GM21717 (cell line): ENCODE measurements around the gene ACSS3.
"Not testable (repeated sequence)": the region's sequence is repeated elsewhere in the genome, so short reads cannot be mapped to it uniquely, and the experiment has no call there.

Source experiments
- ATAC-seq: cut with Tn5 transposase; IDR thresholded peaks from one replicate; pipeline ENCODE4 v1.9.1; 2021; ENCODE audit warnings: mild to moderate bottlenecking, moderate library complexity; ENCODE audit not compliant: unreplicated experiment

The ACSS3 gene

GRCh38 chr12:81089412-81089811, 11.5 kb downstream of the ACSS3 start:
- no peak for ATAC-seq

GRCh38 chr12:81092053-81092452, 14.2 kb downstream of the ACSS3 start:
- no peak for ATAC-seq

DNA sequence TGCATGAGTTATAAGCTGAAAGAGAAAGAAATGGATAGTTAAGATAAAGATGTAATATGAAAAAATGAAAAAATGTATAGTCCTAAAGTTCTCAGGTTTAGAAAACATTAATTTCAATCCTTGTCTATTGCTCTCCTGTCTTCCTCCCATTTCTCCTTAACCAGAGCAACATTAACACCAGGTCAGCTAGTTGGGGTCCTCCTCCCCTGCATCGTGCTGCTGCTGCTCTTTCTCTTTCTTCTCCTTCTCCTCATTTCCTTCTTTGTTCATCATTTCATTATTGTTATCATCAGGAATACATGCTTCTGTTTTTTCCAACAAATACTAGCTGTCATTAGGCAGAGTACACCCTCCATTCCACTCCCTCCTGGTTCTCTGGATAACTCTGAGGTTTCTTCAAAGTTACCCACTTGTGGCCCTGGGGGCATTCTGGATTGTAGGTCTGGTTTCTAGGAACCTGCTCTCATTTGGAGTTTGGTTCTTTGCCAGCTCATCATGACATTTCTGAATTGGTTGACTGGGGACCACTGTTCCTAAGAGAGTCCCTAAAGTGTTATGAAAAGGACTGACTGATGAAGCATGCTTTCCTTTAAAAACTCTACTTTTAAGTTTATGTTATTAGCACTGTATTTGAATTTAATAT, 17.0 kb downstream of the ACSS3 start:
- ATAC-seq = no peak

DNA sequence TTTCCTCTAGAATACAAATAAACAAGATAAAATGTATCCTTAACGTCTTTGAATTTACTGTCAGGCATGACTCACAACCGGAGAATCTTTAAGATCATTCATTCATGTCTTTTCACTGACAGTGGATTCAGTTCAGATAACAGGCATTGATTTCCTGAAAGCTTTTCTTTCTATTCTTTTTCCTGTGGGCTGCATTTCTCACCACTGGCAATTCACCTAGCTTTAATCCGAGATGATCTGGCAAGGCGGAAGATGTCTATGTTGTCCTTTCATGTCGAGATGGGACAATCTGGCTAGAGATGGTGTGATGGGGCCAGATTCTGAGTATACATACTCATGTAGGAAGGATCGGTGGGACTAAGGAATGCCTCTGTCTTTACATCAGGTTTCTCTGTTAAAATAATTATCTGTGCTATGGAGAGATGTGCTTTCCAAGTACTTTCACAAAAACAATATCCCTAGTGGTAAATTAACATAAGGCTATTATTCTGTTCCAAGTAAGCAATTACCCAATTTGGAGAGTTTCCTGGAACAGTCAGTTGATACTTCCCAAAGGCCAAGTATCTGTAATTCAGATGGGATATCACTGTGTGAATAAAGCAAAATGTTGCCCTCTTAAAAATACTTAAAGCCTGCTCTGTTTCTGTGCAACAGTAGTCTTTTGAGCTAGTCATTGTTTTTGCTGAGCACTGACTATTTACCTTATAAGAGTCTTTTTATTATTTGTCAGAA, 17.8 kb downstream of the ACSS3 start:
- ATAC-seq = no peak

- no peak for ATAC-seq
Observed at GRCh38 chr12:81105687-81106086, 27.8 kb downstream of the ACSS3 start.

DNA sequence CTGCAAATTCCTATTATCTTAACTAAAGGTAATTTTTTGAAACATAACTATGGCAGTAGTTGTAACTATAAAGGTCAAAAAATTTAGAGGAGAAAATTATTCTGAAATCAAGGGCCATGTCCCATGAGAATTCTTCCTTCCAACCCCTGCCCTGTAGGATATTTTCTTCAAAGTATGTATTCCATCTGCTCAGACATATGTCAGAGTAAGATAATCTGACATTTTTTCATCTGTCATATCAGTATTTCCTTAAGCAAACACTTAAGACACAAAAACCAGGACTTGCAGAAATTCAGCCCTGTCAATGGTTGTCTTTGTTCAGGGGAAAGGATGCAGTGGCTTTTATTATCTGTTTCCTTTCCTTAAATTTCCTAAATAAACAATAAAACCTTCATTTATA, 36.3 kb downstream of the ACSS3 start:
- no peak for ATAC-seq

- ATAC-seq = not testable (repeated sequence)
Observed at GRCh38 chr12:81119069-81119468, 41.2 kb downstream of the ACSS3 start.

DNA sequence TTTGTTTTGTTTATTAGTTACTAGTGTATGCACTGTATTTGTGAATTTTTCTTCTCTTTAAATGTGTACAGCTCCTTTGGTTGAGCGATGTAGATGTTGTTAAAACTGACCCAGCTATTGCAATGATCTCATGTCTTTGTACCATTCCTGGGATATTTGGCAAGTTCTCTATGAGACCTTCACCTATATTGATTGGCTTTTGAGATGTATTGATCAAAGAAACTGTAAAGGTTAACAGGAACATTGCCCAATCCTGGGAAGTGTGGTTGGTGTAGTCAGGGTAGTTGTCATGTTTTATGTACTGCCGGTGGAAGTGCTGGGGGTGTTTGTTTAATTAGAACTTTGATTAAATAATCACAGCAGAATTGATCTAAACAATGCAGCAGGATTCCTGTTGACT, 43.1 kb downstream of the ACSS3 start:
- ATAC-seq = no peak

- no peak for ATAC-seq
Observed at GRCh38 chr12:81123611-81124010, 45.7 kb downstream of the ACSS3 start.

GRCh38 chr12:81125691-81126090, 47.8 kb downstream of the ACSS3 start:
- ATAC-seq = no peak

- ATAC-seq = peak; percentile 94
Observed at GRCh38 chr12:81128930-81129554, 51.2 kb downstream of the ACSS3 start.

- no peak for ATAC-seq
Observed at GRCh38 chr12:81136519-81136918, 58.6 kb downstream of the ACSS3 start.

DNA sequence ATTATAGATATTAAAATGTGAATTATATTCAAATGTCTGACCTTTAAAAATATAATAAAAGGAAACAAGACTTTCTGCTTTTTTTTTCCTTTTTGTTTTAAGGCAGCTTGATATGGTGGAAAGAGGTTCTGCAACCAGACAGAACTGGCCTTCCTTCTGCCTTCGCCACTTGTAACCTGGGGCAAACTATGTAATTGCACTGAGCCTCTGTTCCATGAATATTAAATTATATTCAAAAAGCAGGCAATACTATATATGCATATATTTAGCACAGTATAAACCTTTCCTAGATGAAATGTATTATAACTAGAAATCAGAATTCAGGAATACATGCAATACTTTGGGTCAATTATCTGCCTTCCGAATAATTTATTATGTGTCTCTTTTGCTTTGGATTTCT, 59.9 kb downstream of the ACSS3 start:
- ATAC-seq = no peak

DNA sequence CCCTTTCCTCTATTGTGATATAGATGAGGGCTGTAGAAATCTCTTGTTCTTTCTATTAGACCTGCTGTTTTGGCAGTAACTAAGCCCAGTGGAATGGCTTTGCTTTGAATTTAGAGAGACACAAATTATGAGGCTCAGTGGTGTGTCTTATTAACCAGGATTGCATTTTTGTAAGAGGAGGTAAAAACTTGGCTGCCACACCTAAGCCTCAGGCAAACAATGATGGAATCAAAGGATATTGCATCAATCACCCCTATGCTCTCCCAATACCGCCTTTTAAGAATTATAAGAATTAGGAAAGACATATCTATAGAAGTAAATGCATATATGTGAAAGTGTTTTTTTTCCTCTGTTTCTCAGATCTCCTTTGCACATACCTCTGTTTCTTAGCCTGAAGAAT, 63.3 kb downstream of the ACSS3 start:
- no peak for ATAC-seq

DNA sequence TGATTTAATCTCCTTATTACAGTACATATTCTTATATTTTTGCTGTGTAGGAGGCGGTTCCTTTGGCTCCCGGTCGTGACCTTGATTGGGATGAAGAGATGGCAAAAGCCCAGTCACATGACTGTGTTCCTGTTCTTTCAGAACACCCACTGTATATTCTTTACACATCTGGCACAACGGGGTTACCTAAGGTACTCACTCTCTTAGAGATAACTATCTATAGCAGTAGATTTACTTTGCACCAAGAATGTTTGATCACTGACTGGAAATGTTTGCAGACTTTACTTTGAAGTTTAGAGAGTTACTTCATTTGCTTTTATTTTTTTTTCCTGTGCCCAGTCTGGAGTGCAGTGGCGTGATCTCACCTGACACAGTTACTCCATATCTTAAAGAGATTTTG, 65.2 kb downstream of the ACSS3 start:
- no peak for ATAC-seq

GRCh38 chr12:81146228-81147225, 68.6 kb downstream of the ACSS3 start:
- no peak for ATAC-seq

- ATAC-seq = no peak
Observed at GRCh38 chr12:81147292-81147919, 69.5 kb downstream of the ACSS3 start.

- no peak for ATAC-seq
Observed at GRCh38 chr12:81150382-81150781, 72.5 kb downstream of the ACSS3 start.

DNA sequence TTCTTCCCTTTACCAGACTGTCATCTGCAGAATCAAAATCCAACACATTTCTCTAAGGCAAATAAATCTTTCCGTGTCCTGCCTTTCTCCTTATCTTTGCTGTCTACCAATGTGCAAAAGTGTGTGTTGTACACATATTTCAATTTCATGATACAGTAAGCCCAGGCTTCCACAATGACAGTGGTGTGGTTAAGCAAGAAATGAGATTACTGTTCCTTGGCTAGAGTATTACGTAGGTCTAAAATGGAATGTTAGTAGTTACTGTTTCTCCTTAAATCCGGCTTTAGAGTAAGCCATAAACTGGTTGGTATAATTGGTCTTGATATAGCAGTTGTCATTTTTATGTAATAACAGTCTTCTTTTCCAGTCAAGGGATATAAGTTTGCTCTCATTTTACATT, 82.0 kb downstream of the ACSS3 start:
- no peak for ATAC-seq

DNA sequence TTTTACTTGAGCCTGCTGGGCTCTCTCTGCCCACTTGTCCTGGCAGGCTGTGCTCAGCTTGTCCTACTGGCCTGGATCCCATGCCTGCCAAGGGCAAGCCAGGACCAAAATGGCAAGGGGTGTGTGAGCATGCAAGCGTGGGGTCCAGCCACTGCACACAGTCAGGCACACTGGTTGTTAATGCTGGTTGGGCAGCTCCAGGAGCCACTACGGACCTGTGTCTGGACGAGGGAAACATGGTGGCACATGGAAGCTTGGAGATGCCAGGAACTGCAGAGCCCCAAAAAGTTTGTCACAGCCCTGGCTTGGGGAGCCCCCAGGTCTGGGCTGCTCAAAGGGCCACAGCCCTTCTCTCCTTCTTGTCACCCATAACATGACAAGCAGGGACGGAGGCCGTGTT, 83.8 kb downstream of the ACSS3 start:
- no peak for ATAC-seq
